GM18511 (cell line): Measurements from ENCODE around the gene HMGN4.

ENCODE experiments used
- ATAC-seq: cut with Tn5 transposase; IDR thresholded peaks from one replicate; pipeline ENCODE4 v1.9.1; 2021; ENCODE audit warnings: mild to moderate bottlenecking, moderate library complexity; ENCODE audit not compliant: unreplicated experiment

Gene HMGN4

DNA sequence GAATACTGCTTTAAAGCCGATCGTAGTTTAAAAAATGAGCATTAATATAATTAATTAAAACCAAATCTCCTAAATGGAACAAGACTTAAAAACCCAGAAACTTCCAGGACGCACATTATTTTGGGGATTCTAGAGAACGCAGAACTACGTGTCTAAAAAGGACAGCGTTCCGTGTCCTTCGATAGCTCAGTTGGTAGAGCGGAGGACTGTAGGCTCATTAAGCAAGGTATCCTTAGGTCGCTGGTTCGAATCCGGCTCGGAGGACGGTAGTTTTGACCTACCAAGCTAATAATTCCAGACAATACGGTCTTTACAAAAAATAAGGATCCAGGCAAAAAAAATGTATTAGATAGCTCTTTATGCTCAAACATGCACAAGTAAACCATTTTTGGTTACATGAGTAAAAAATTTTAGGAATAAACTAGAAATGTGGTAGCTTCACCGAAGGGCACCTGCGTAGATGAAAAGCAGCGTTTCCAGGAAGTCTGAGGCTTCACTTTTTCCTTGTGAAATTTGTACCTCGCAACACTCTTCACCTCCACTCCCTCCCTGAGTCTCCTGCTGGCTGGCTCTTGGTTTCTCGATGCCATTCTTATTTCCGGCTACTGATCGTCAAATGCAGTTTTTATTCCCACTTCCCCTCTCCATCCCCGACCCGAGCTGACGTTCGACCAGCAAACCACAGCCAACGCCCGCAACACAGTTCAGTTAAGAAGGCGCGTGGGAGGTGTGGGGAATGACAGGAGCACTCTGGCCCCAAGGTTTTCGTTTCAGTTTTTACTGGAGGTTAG, 39.0 kb downstream of the HMGN4 start:
- ATAC-seq = no peak

GRCh38 chr6:26577720-26578072, 39.5 kb downstream of the HMGN4 start:
- no peak for ATAC-seq

- no peak for ATAC-seq
These were observed 40.1 kb downstream of the HMGN4 start for GRCh38 chr6:26578279-26578678.

DNA sequence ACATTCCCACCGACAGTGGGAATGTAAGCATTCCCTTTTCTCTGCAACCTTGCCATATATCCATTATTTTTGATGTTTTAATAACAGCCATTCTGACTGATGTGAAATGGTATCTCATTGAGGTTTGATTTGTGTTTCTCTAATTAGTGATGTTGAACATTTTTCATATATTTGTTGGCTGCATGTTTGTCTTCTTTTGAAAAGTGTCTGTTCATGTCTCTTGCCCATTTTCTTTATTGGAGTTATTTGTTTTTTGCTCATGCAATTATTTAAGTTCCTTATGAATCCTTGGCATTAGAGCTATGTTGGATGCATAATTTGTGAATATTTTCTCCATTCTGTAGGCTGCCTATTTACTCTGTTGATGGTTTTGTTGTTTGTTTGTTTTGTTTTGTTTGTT, 40.6 kb downstream of the HMGN4 start:
- no peak for ATAC-seq

DNA sequence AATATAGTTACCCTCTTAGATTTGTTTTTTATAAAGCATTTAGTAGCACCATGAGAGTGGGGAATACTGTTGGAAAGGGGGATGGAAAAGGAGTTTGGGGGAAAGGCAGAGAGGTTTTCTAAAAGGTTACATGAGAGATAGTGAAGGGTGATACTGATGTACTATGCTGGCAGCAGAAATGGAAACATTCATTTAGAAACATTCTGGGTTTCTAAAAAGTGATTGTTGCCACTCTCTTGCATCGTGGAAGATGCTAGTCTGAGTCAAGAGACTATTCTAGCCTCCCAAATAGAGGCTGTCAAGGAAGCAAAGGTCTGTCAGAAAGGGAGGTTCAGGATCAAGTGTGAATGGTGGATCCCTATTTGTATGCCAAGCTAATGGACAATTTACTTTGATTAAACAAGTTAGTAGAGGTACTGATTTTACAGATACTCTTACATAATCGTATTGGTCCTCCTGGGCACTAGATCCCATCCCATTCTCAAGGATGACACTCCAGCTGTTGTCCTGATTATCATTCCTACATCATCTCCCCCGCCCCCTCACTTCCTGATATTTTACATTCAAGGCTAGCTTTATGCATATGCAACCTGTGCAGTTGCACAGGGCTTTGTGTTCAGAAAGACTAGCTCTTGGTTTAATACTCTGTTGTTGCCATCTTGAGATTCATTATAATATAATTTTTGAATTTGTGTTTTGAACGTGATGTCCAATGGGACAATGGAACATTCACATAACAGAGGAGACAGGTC, 43.2 kb downstream of the HMGN4 start:
- ATAC-seq = no peak

- no peak for ATAC-seq
These were observed 50.8 kb downstream of the HMGN4 start for GRCh38 chr6:26588965-26589364.

DNA sequence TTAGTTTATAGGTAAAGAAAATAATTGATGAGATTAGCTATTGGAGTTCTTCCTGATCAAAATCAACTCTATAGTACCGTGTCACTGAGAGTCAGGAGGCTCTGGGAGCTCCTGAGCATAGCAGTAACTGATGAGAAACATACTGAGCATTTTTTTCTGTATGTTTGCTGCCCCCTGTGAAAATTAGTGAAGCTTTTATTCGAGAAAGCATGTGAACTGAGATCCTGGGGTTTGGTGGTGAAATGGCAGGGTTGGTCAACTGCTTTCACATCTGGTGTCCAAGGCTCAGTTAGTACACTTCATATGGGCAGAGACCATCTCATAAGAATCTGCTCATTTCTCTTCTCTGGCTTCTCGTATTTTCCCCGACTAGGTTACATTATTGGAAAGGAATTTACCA, 54.5 kb downstream of the HMGN4 start:
- ATAC-seq = no peak

GRCh38 chr6:26593278-26594130, 55.3 kb downstream of the HMGN4 start:
- ATAC-seq = no peak

DNA sequence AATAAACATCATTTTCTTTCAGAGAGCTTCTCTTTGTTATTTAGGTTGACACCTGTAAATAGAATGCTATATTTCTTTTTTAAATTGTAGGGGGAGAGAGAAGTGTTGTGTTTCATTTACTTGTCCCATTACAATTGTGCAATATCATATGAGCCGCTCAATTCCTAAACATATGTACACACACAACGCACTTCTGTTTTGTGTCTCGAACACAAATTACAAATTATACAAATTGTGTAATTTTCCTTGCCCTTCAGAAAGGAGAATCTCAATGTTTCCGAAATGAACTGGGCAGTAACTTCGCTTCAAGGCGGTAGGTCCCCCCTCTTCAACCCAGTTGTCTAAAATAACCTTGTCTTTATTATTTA, 55.9 kb downstream of the HMGN4 start:
- no peak for ATAC-seq

DNA sequence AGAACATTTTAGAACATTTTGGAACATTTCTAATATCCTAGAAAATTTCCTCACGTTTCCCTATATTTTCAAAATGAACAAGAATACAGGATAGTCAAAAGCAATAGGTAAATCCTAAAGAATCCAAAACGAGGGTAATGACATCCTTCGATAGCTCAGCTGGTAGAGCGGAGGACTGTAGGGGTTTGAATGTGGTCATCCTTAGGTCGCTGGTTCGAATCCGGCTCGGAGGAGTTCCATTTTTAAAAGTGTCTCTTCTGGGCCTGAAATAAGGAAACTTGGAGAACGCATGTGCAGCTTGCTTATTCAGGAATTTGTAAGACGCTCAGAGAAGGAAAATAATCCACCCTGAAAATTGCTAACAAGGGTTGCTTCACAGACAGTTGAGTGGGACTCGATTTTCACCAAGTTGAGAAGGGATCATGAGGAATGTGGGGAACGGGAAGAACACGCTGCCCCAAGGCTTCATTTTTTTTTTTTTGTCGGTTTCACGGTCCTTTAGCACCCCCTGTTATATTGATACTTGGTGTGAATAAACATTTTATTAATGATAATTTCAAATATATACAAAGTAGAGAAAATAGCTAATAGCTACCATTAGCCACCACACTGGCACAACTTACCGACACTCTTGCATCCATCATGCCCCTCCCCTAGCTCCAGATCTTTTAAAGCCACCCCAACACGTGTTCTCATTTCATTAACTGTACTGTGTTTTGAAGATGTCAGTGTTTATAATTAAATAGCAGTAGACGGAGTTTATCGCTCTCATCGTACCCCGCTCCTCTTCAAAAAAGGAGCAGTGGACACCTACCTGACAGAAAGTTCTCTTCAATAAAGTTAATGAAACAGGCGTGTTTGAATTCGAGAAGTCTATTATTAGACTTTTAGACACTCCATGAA, 56.8 kb downstream of the HMGN4 start:
- no peak for ATAC-seq

DNA sequence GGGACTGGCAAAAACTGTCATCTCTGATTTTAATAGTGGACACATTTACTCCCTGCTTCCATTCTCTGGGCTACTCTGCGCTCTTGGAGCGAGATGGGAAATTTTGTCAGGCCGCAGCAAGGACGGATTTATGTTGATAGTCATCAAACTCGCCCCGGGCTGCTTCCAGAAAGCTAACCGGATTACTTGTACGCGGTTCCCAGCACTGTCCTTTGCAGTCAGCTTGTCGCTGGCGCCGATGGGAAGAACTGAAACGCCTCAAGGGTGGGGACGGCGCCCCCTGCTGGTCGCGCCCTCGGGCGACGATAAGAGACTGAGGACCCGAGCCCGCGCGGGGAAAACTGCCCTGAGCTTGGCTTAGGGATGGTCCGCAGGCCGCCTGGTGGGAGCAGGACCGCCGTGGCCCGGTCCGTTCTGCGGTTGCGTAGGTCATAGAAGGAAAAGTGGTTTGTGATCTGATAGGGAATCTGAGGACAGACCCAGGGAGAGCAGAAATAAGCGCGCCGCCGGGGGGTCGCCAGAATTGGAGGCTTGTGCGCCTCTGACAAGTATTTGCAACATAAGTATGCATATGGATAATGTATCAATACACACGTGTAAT, 57.6 kb downstream of the HMGN4 start:
- peak; percentile 62 for ATAC-seq
